Liver (tissue), 3 donors: Measurements from ENCODE around the gene SAP30.

Experiments
- RXRA ChIP-seq, 2 donors: IDR thresholded peaks; 2 replicates each; pipeline ENCODE4 v1.6.1; 2017 to 2018; ENCODE audit warnings: antibody characterized with exemption in 2 of 2, mild to moderate bottlenecking in 1 of 2
- TF ChIP-seq, protein P1 (sequence below): fragments of 150-350 bp; IDR thresholded peaks from 2 replicates; pipeline ENCODE4 v1.5.1; 2017; ENCODE audit warnings: improper control_type of control experiment, low read depth, low read length; ENCODE audit not compliant: missing input control
- TF ChIP-seq, protein P2 (sequence below): IDR thresholded peaks from 2 replicates; pipeline ENCODE4 v1.6.1; 2016; ENCODE audit warnings: antibody characterized with exemption
- donor health status: healthy.
- donor health status: healthy.

DNA sequence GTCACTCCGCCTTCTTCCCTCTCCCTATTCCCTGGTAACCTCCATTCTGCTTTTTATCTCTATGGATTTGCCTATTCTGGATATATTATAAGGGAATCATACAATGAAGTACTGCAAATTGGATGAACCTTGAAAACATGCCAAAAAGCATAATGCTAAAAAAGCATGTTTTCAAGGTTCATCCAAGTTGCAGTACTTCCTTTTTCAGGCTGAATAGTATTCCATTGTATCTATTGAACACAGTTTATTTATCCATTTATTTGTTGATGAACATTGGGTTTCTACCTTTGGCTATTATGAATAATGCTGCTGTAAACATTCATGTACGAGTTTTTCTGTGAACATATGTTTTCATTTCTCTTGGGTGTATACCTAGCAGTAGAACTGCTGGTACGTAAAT, 9.2 kb downstream of the SAP30 start:
- no peak for TF ChIP-seq RXRA (IDR thresholded peaks at IDR 0.05)
- TF ChIP-seq, protein P1, sequence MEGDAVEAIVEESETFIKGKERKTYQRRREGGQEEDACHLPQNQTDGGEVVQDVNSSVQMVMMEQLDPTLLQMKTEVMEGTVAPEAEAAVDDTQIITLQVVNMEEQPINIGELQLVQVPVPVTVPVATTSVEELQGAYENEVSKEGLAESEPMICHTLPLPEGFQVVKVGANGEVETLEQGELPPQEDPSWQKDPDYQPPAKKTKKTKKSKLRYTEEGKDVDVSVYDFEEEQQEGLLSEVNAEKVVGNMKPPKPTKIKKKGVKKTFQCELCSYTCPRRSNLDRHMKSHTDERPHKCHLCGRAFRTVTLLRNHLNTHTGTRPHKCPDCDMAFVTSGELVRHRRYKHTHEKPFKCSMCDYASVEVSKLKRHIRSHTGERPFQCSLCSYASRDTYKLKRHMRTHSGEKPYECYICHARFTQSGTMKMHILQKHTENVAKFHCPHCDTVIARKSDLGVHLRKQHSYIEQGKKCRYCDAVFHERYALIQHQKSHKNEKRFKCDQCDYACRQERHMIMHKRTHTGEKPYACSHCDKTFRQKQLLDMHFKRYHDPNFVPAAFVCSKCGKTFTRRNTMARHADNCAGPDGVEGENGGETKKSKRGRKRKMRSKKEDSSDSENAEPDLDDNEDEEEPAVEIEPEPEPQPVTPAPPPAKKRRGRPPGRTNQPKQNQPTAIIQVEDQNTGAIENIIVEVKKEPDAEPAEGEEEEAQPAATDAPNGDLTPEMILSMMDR, result no peak
- TF ChIP-seq, protein P2, sequence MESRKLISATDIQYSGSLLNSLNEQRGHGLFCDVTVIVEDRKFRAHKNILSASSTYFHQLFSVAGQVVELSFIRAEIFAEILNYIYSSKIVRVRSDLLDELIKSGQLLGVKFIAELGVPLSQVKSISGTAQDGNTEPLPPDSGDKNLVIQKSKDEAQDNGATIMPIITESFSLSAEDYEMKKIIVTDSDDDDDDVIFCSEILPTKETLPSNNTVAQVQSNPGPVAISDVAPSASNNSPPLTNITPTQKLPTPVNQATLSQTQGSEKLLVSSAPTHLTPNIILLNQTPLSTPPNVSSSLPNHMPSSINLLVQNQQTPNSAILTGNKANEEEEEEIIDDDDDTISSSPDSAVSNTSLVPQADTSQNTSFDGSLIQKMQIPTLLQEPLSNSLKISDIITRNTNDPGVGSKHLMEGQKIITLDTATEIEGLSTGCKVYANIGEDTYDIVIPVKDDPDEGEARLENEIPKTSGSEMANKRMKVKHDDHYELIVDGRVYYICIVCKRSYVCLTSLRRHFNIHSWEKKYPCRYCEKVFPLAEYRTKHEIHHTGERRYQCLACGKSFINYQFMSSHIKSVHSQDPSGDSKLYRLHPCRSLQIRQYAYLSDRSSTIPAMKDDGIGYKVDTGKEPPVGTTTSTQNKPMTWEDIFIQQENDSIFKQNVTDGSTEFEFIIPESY, result no peak
